Prostate gland (tissue), 2 donors: ENCODE results near the gene GIPC2. TPM values are rescaled to one million over a fixed set of nuclear protein-coding genes. Genes with fewer than 3 reads are reported as not detected.

Source experiments
- DNase-seq: peaks from one replicate; pipeline ENCODE4 v3.0.0-alpha.2; 2019; ENCODE audit warnings: low spot score
- H3K27ac ChIP-seq, 2 donors: fragments of 200-600 bp; sonication (generic); 2 replicates each; pipeline ENCODE4 v1.5.1; 2017 to 2019
- H3K27me3 ChIP-seq: fragments of 200-600 bp; sonication (generic); replicated peaks from 2 replicates; pipeline ENCODE4 v1.5.1; 2019; ENCODE audit not compliant: insufficient read depth
- H3K36me3 ChIP-seq, 2 donors: fragments of 200-600 bp; sonication (generic); 1 replicate in 1 of 2; 2 replicates in 1 of 2; pipeline versions ENCODE4 v1.5.1 to v1.8.1; 2017 to 2019
- H3K4me1 ChIP-seq: fragments of 200-600 bp; sonication (generic); replicated peaks from 2 replicates; pipeline ENCODE4 v1.5.1; 2019
- H3K4me3 ChIP-seq, 2 donors: fragments of 200-600 bp; sonication (generic); 2 replicates each; pipeline ENCODE4 v1.5.1; 2017 to 2019
- H3K9me3 ChIP-seq: fragments of 200-600 bp; sonication (generic); 2 replicates; pipeline ENCODE4 v1.5.1; 2017
- CTCF ChIP-seq, 4 experiments: fragments of 200-600 bp in 2 of 4; fragments of 450-650 bp in 2 of 4; sonication (generic) in 2 of 4; IDR thresholded peaks; 1 replicate in 3 of 4; 2 replicates in 1 of 4; pipeline ENCODE4 v1.5.1; 2016 to 2019; ENCODE audit warnings: antibody characterized with exemption in 4 of 4, mild to moderate bottlenecking in 2 of 4, moderate library complexity in 2 of 4
- POLR2A ChIP-seq: fragments of 450-650 bp; IDR thresholded peaks from one replicate; pipeline ENCODE4 v1.6.1; 2016; ENCODE audit warnings: antibody characterized with exemption, mild to moderate bottlenecking
- POLR2AphosphoS5 ChIP-seq: sonication (generic); formaldehyde crosslinking; IDR thresholded peaks from one replicate; pipeline ENCODE4 v1.6.1; 2017; ENCODE audit warnings: antibody characterized with exemption
- WGBS: methylation state at CpG from one replicate; pipeline ENCODE4 v1.1.5; 2018; 5-methylcytosine and 5-hydroxymethylcytosine counted together
- intact Hi-C: fragments of 100-400 bp; cut with DNase I; formaldehyde crosslinking; loops from one replicate; pipeline ENCODE4 v1.14.2; 2022
- total RNA-seq, 2 donors: library from RNA; depleted of rRNA; stranded (reverse); fragments of >200 nt; gene quantifications; one replicate each; pipeline ENCODE4 v1.1.0, GENCODE V29; 2016

Gene GIPC2
- total RNA-seq, 2 donors from 2014 or later: 2.0 to 2.2 TPM

GRCh38 chr1:78045563-78045925, 222 bp upstream of the GIPC2 start:
- Histone ChIP-seq H3K4me1 (no peaks in the 10 kb centered on the region), H3K36me3 (no peaks in the 10 kb centered on the region), H3K27me3 (no peaks in the 10 kb centered on the region), H3K4me3 (peak overlapping the region; percentile 36 to 41), H3K9me3 (no peaks in the 10 kb centered on the region), H3K27ac (peak overlapping the region in 1 of 2 donors; percentile 27)
- intact Hi-C loops: loop anchor here (5.0 kb wide), 1 partner anchor 68 kb away; the partner anchor contains the start of gene FUBP1
- DNase-seq: no peak
- TF ChIP-seq POLR2A (no peak), POLR2AphosphoS5 (no peak), CTCF (IDR thresholded peaks at IDR 0.05) (no peak)
- WGBS: 26% methylated on average over 19 of the region's 19 CpGs

GRCh38 chr1:78047106-78047505, 1.3 kb downstream of the GIPC2 start:
- no peak overlapping the region for H3K4me3 ChIP-seq
- no peak overlapping the region for H3K27ac ChIP-seq
- TF ChIP-seq CTCF (IDR thresholded peaks at IDR 0.05) (no peak), POLR2A (no peak), POLR2AphosphoS5 (no peak)
- no peaks in the 10 kb centered on the region for H3K36me3 ChIP-seq
- H3K4me1 ChIP-seq: no peaks in the 10 kb centered on the region
- H3K27me3 ChIP-seq: no peaks in the 10 kb centered on the region
- no peaks in the 10 kb centered on the region for H3K9me3 ChIP-seq
- DNase-seq: no peak
- 52% methylated on average over 5 of the region's 5 CpGs for WGBS
- intact Hi-C loops: loop anchor here (5.0 kb wide), 1 partner anchor 70 kb away; the partner anchor contains the start of gene FUBP1

- no peaks in the 10 kb centered on the region for H3K9me3 ChIP-seq
- intact Hi-C loops: loop anchor here (5.0 kb wide), 1 partner anchor 70 kb away; the partner anchor contains the start of gene FUBP1
- H3K4me1 ChIP-seq: no peaks in the 10 kb centered on the region
- 79% methylated on average over 3 of the region's 3 CpGs for WGBS
- TF ChIP-seq POLR2A (no peak), CTCF (IDR thresholded peaks at IDR 0.05) (no peak), POLR2AphosphoS5 (no peak)
- DNase-seq: no peak
- no peak overlapping the region for H3K27ac ChIP-seq
- H3K4me3 ChIP-seq: no peak overlapping the region
- H3K27me3 ChIP-seq: no peaks in the 10 kb centered on the region
- H3K36me3 ChIP-seq: no peaks in the 10 kb centered on the region
Measured at GRCh38 chr1:78047631-78048030, 1.9 kb downstream of the GIPC2 start.

- TF ChIP-seq CTCF (IDR thresholded peaks at IDR 0.05) (no peak), POLR2AphosphoS5 (no peak), POLR2A (no peak)
- Histone ChIP-seq H3K4me3 (no peak overlapping the region), H3K36me3 (no peaks in the 10 kb centered on the region), H3K4me1 (no peaks in the 10 kb centered on the region), H3K27me3 (no peaks in the 10 kb centered on the region), H3K27ac (no peak overlapping the region), H3K9me3 (no peaks in the 10 kb centered on the region)
- intact Hi-C loops: loop anchor here (5.0 kb wide), 1 partner anchor 71 kb away; the partner anchor contains the start of gene FUBP1
- WGBS: 90% methylated on average over 3 of the region's 3 CpGs
- DNase-seq: no peak
Measured at GRCh38 chr1:78048446-78048845, 2.7 kb downstream of the GIPC2 start.

- Histone ChIP-seq H3K27ac (no peak overlapping the region), H3K27me3 (no peaks in the 10 kb centered on the region), H3K4me1 (no peaks in the 10 kb centered on the region), H3K9me3 (no peaks in the 10 kb centered on the region), H3K4me3 (no peak overlapping the region), H3K36me3 (no peaks in the 10 kb centered on the region)
- TF ChIP-seq POLR2A: no peak
- no peak for TF ChIP-seq POLR2AphosphoS5
- no peak for TF ChIP-seq CTCF (IDR thresholded peaks at IDR 0.05)
- WGBS: 81% methylated on average over 4 of the region's 4 CpGs
- intact Hi-C loops: loop anchor here (5.0 kb wide), 1 partner anchor 72 kb away; the partner anchor contains the start of gene FUBP1
- DNase-seq: no peak
Measured at GRCh38 chr1:78049396-78049795, 3.6 kb downstream of the GIPC2 start.
